ENCODE data around the gene ABCB9.
"Not testable (repeated sequence)": the region's sequence is repeated elsewhere in the genome, so short reads cannot be mapped to it uniquely, and the experiment has no call there.

The ABCB9 gene

GRCh38 chr12:122894193-122895121 is 71.8 kb downstream of the ABCB9 start:
- no peak for TF ChIP-seq POU2F2 (IDR thresholded peaks at IDR 0.05; ENCODE audit: low read depth, low read length)
- no peak for TF ChIP-seq SPI1 (IDR thresholded peaks at IDR 0.05; ENCODE audit: low read depth, low read length)
- no peak for TF ChIP-seq PAX5 (IDR thresholded peaks at IDR 0.05; ENCODE audit: insufficient read depth, low read length, severe bottlenecking)
- TF ChIP-seq TAF1 (IDR thresholded peaks at IDR 0.05; ENCODE audit: low read depth, low read length): no peak
- TF ChIP-seq POLR2AphosphoS5 (IDR thresholded peaks at IDR 0.05; ENCODE audit: low read depth, low read length): no peak
- no peak for TF ChIP-seq POLR2A (IDR thresholded peaks at IDR 0.05; ENCODE audit: low read depth, low read length)
- FAIRE-seq (no peak), DNase-seq (ENCODE audit: insufficient read length, low spot score) (no peak)

GRCh38 chr12:122893208-122894153 is 72.8 kb downstream of the ABCB9 start:
- no peak for FAIRE-seq
- TF ChIP-seq PAX5 (IDR thresholded peaks at IDR 0.05; ENCODE audit: insufficient read depth, low read length, severe bottlenecking) (no peak), POLR2A (IDR thresholded peaks at IDR 0.05; ENCODE audit: low read depth, low read length) (no peak), POLR2AphosphoS5 (IDR thresholded peaks at IDR 0.05; ENCODE audit: low read depth, low read length) (no peak), SPI1 (IDR thresholded peaks at IDR 0.05; ENCODE audit: low read depth, low read length) (no peak), POU2F2 (IDR thresholded peaks at IDR 0.05; ENCODE audit: low read depth, low read length) (no peak), TAF1 (IDR thresholded peaks at IDR 0.05; ENCODE audit: low read depth, low read length) (no peak)
- no peak for DNase-seq (ENCODE audit: insufficient read length, low spot score)

GRCh38 chr12:122892724-122893123 is 73.5 kb downstream of the ABCB9 start:
- not testable (repeated sequence) for DNase-seq (ENCODE audit: insufficient read length, low spot score); FAIRE-seq

GRCh38 chr12:122891661-122892525 is 74.4 kb downstream of the ABCB9 start:
- DNase-seq (ENCODE audit: insufficient read length, low spot score) (no peak), FAIRE-seq (no peak)
- TF ChIP-seq SPI1 (IDR thresholded peaks at IDR 0.05; ENCODE audit: low read depth, low read length) (0 out of 2 replicates have a peak, but pooled peaks have one; percentile 1), POLR2AphosphoS5 (IDR thresholded peaks at IDR 0.05; ENCODE audit: low read depth, low read length) (no peak)

GRCh38 chr12:122889761-122890520 is 76.3 kb downstream of the ABCB9 start:
- FAIRE-seq (no peak), DNase-seq (ENCODE audit: insufficient read length, low spot score) (no peak)
- TF ChIP-seq POLR2A (IDR thresholded peaks at IDR 0.05; ENCODE audit: low read depth, low read length) (no peak), TAF1 (IDR thresholded peaks at IDR 0.05; ENCODE audit: low read depth, low read length) (no peak), POU2F2 (IDR thresholded peaks at IDR 0.05; ENCODE audit: low read depth, low read length) (no peak), POLR2AphosphoS5 (IDR thresholded peaks at IDR 0.05; ENCODE audit: low read depth, low read length) (no peak), PAX5 (IDR thresholded peaks at IDR 0.05; ENCODE audit: insufficient read depth, low read length, severe bottlenecking) (no peak)

- DNase-seq (ENCODE audit: insufficient read length, low spot score): no peak
- peak; percentile 74 for FAIRE-seq
- TF ChIP-seq SPI1 (IDR thresholded peaks at IDR 0.05; ENCODE audit: low read depth, low read length): peak; percentile 78
- TF ChIP-seq PAX5 (IDR thresholded peaks at IDR 0.05; ENCODE audit: insufficient read depth, low read length, severe bottlenecking): no peak
These were observed 78.0 kb downstream of the ABCB9 start for GRCh38 chr12:122888232-122888752.

GRCh38 chr12:122887819-122888212 is 78.4 kb downstream of the ABCB9 start:
- DNase-seq (ENCODE audit: insufficient read length, low spot score) (no peak), FAIRE-seq (no peak)
- TF ChIP-seq TAF1 (IDR thresholded peaks at IDR 0.05; ENCODE audit: low read depth, low read length) (no peak), POLR2AphosphoS5 (IDR thresholded peaks at IDR 0.05; ENCODE audit: low read depth, low read length) (no peak), SPI1 (IDR thresholded peaks at IDR 0.05; ENCODE audit: low read depth, low read length) (no peak), POU2F2 (IDR thresholded peaks at IDR 0.05; ENCODE audit: low read depth, low read length) (no peak), POLR2A (IDR thresholded peaks at IDR 0.05; ENCODE audit: low read depth, low read length) (no peak), PAX5 (IDR thresholded peaks at IDR 0.05; ENCODE audit: insufficient read depth, low read length, severe bottlenecking) (no peak)

GRCh38 chr12:122886851-122887818 is 79.1 kb downstream of the ABCB9 start:
- FAIRE-seq (peak; percentile 95), DNase-seq (ENCODE audit: insufficient read length, low spot score) (no peak)
- TF ChIP-seq POU2F2 (IDR thresholded peaks at IDR 0.05; ENCODE audit: low read depth, low read length): no peak
- no peak for TF ChIP-seq POLR2A (IDR thresholded peaks at IDR 0.05; ENCODE audit: low read depth, low read length)
- no peak for TF ChIP-seq POLR2AphosphoS5 (IDR thresholded peaks at IDR 0.05; ENCODE audit: low read depth, low read length)
- TF ChIP-seq SPI1 (IDR thresholded peaks at IDR 0.05; ENCODE audit: low read depth, low read length): peak; percentile 88

Measured in GM12891 (cell line).